Effector memory CD4-positive, alpha-beta T cell (primary cell): Measurements from ENCODE around the gene ATG13.

Experiments used
- DNase-seq, 3 donors: peaks; one replicate each; pipeline ENCODE4 v3.0.0-alpha.2; 2020
- H3K27ac ChIP-seq: 2 replicates; pipeline ENCODE4 v1.7.0; 2013; ENCODE audit warnings: mild to moderate bottlenecking, low read length, moderate library complexity; ENCODE audit not compliant: insufficient read depth, poor library complexity, severe bottlenecking
- H3K27me3 ChIP-seq: replicated peaks from 2 replicates; pipeline ENCODE4 v1.7.0; 2013; ENCODE audit warnings: mild to moderate bottlenecking, low read length; ENCODE audit not compliant: insufficient read depth, control insufficient read depth, poor library complexity, severe bottlenecking
- H3K36me3 ChIP-seq: 2 replicates; pipeline ENCODE4 v1.7.0; 2013; ENCODE audit warnings: mild to moderate bottlenecking, low read length, moderate library complexity; ENCODE audit not compliant: control insufficient read depth, insufficient read depth
- H3K4me1 ChIP-seq: 2 replicates; pipeline ENCODE4 v1.7.0; 2013; ENCODE audit warnings: low read length, mild to moderate bottlenecking; ENCODE audit not compliant: control insufficient read depth, insufficient read depth, poor library complexity, severe bottlenecking
- H3K4me3 ChIP-seq: 2 replicates; pipeline ENCODE4 v1.7.0; 2013; ENCODE audit warnings: low read length, low read depth, mild to moderate bottlenecking; ENCODE audit not compliant: insufficient read depth, poor library complexity, severe bottlenecking
- H3K9me3 ChIP-seq: 2 replicates; pipeline ENCODE4 v1.7.0; 2013; ENCODE audit warnings: mild to moderate bottlenecking, low read length, moderate library complexity; ENCODE audit not compliant: control insufficient read depth

The ATG13 gene

GRCh38 chr11:46672381-46672839 is 55.1 kb downstream of the ATG13 start:
- Histone ChIP-seq H3K4me3 (no peak overlapping the region), H3K27me3 (no peaks in the 10 kb centered on the region), H3K4me1 (peaks cover 77% of the 10 kb centered on the region), H3K9me3 (no peaks in the 10 kb centered on the region), H3K27ac (peak overlapping the region; percentile 55), H3K36me3 (peaks cover 47% of the 10 kb centered on the region)
- DNase-seq, result no peak

- peaks cover 41% of the 10 kb centered on the region for H3K36me3 ChIP-seq
- H3K4me1 ChIP-seq, result peaks cover 77% of the 10 kb centered on the region
- no peaks in the 10 kb centered on the region for H3K9me3 ChIP-seq
- no peak overlapping the region for H3K4me3 ChIP-seq
- no peak for DNase-seq
- H3K27ac ChIP-seq, result peak overlapping the region; percentile 10
- H3K27me3 ChIP-seq, result no peaks in the 10 kb centered on the region
Observed at GRCh38 chr11:46673713-46674462, 56.5 kb downstream of the ATG13 start.

- DNase-seq, result no peak
- Histone ChIP-seq H3K4me1 (peaks cover 73% of the 10 kb centered on the region), H3K36me3 (peaks cover 41% of the 10 kb centered on the region), H3K9me3 (no peaks in the 10 kb centered on the region), H3K27me3 (no peaks in the 10 kb centered on the region), H3K4me3 (no peak overlapping the region), H3K27ac (peak overlapping the region; percentile 40)
Observed at GRCh38 chr11:46674463-46675287, 57.3 kb downstream of the ATG13 start.

- peaks cover 66% of the 10 kb centered on the region for H3K4me1 ChIP-seq
- peak overlapping the region; percentile 40 for H3K27ac ChIP-seq
- H3K36me3 ChIP-seq, result peaks cover 44% of the 10 kb centered on the region
- H3K4me3 ChIP-seq, result no peak overlapping the region
- H3K9me3 ChIP-seq, result no peaks in the 10 kb centered on the region
- no peak for DNase-seq
- H3K27me3 ChIP-seq, result no peaks in the 10 kb centered on the region
Observed at GRCh38 chr11:46675288-46675851, 58.0 kb downstream of the ATG13 start.

GRCh38 chr11:46675949-46676348 is 58.6 kb downstream of the ATG13 start:
- Histone ChIP-seq H3K36me3 (peaks cover 50% of the 10 kb centered on the region), H3K27ac (no peak overlapping the region), H3K27me3 (no peaks in the 10 kb centered on the region), H3K4me3 (no peak overlapping the region), H3K4me1 (peaks cover 60% of the 10 kb centered on the region), H3K9me3 (no peaks in the 10 kb centered on the region)
- no peak for DNase-seq

- Histone ChIP-seq H3K27me3 (no peaks in the 10 kb centered on the region), H3K36me3 (peaks cover 56% of the 10 kb centered on the region), H3K4me1 (peaks cover 54% of the 10 kb centered on the region), H3K9me3 (no peaks in the 10 kb centered on the region), H3K4me3 (no peak overlapping the region), H3K27ac (no peak overlapping the region)
- no peak for DNase-seq
Observed at GRCh38 chr11:46676436-46677158, 59.2 kb downstream of the ATG13 start.

- DNase-seq, result no peak
- no peak overlapping the region for H3K4me3 ChIP-seq
- no peaks in the 10 kb centered on the region for H3K27me3 ChIP-seq
- peaks cover 62% of the 10 kb centered on the region for H3K36me3 ChIP-seq
- H3K27ac ChIP-seq, result no peak overlapping the region
- no peaks in the 10 kb centered on the region for H3K9me3 ChIP-seq
- peaks cover 48% of the 10 kb centered on the region for H3K4me1 ChIP-seq
Observed at GRCh38 chr11:46677169-46677568, 59.8 kb downstream of the ATG13 start.

GRCh38 chr11:46677991-46678740 is 60.8 kb downstream of the ATG13 start:
- no peak overlapping the region for H3K27ac ChIP-seq
- no peak for DNase-seq
- no peaks in the 10 kb centered on the region for H3K27me3 ChIP-seq
- H3K36me3 ChIP-seq, result peaks cover 54% of the 10 kb centered on the region
- no peak overlapping the region for H3K4me3 ChIP-seq
- peaks cover 39% of the 10 kb centered on the region for H3K4me1 ChIP-seq
- no peaks in the 10 kb centered on the region for H3K9me3 ChIP-seq

GRCh38 chr11:46678741-46679130 is 61.4 kb downstream of the ATG13 start:
- Histone ChIP-seq H3K4me3 (no peak overlapping the region), H3K4me1 (peaks cover 33% of the 10 kb centered on the region), H3K9me3 (no peaks in the 10 kb centered on the region), H3K36me3 (peaks cover 49% of the 10 kb centered on the region), H3K27me3 (no peaks in the 10 kb centered on the region), H3K27ac (no peak overlapping the region)
- DNase-seq, result no peak
